A673 (cell line): Measurements from ENCODE around the gene ST7.

Experiments
- CTCF ChIP-seq: fragments of 300-800, 200-600 bp; sonication (generic); conservative IDR thresholded peaks from 2 replicates; pipeline ENCODE4 v1.5.1; 2017; ENCODE audit warnings: low read depth, mild to moderate bottlenecking, antibody characterized with exemption, low read length, moderate library complexity, mixed read lengths
- EZH2 ChIP-seq: fragments of 200-600 bp; sonication (generic); IDR thresholded peaks from 2 replicates; pipeline ENCODE4 v1.6.1; 2017; ENCODE audit warnings: borderline replicate concordance, low read depth, mild to moderate bottlenecking, mixed read lengths, antibody characterized with exemption, low read length; ENCODE audit not compliant: poor library complexity, severe bottlenecking

- no peak for TF ChIP-seq CTCF
- no peak for TF ChIP-seq EZH2
These were observed 65.4 kb downstream of the ST7 start for GRCh38 chr7:117018713-117019112.
